CD1c-positive myeloid dendritic cell (primary cell): ENCODE measurements around the gene ZDHHC11.

Experiments
- DNase-seq: peaks from one replicate; pipeline ENCODE4 v3.0.0-alpha.2; 2016; ENCODE audit errors: extremely low spot score

Gene ZDHHC11

GRCh38 chr5:850511-851006, at the start of gene ZDHHC11:
TSS of gene ZDHHC11 (minus strand) at chr5:850986. CDS start at chr5:850602, 384 bp downstream.
- no peak for DNase-seq

GRCh38 chr5:893711-894110, 42.9 kb upstream of the ZDHHC11 start:
- no peak for DNase-seq

GRCh38 chr5:893137-893506, 42.3 kb upstream of the ZDHHC11 start:
- DNase-seq, result no peak

GRCh38 chr5:892394-893136, 41.8 kb upstream of the ZDHHC11 start, which contains the start of the genes BRD9 and TRIP13:
TSS of gene BRD9 (minus strand) at chr5:892801. CDS start at chr5:892657, 144 bp downstream.
TSS of gene TRIP13 (plus strand) at chr5:892884. CDS start at chr5:892999, 115 bp downstream.
- DNase-seq, result peak; percentile 92

GRCh38 chr5:891837-892393, 41.1 kb upstream of the ZDHHC11 start:
- DNase-seq, result peak; percentile 8

GRCh38 chr5:891117-891836, 40.5 kb upstream of the ZDHHC11 start:
- peak; percentile 41 for DNase-seq

- no peak for DNase-seq
Observed at GRCh38 chr5:889075-889710, 38.4 kb upstream of the ZDHHC11 start.

GRCh38 chr5:888638-889035, 37.9 kb upstream of the ZDHHC11 start:
- no peak for DNase-seq

- DNase-seq, result no peak
Observed at GRCh38 chr5:887947-888637, 37.3 kb upstream of the ZDHHC11 start.

GRCh38 chr5:886716-887325, 36.0 kb upstream of the ZDHHC11 start:
- DNase-seq, result no peak

- no peak for DNase-seq
Observed at GRCh38 chr5:886036-886435, 35.2 kb upstream of the ZDHHC11 start.

GRCh38 chr5:885529-885928, 34.7 kb upstream of the ZDHHC11 start:
- DNase-seq, result no peak

GRCh38 chr5:885127-885442, 34.3 kb upstream of the ZDHHC11 start:
- DNase-seq, result no peak

GRCh38 chr5:884345-885126, 33.8 kb upstream of the ZDHHC11 start:
- DNase-seq, result no peak

- DNase-seq, result no peak
Observed at GRCh38 chr5:883475-884181, 32.8 kb upstream of the ZDHHC11 start.

GRCh38 chr5:882253-883183, 31.7 kb upstream of the ZDHHC11 start:
- DNase-seq, result no peak

- no peak for DNase-seq
Observed at GRCh38 chr5:881551-881935, 30.8 kb upstream of the ZDHHC11 start.

- DNase-seq, result no peak
Observed at GRCh38 chr5:880816-881550, 30.2 kb upstream of the ZDHHC11 start.
